Parathyroid adenoma (tissue), 2 donors: Measurements from ENCODE around the gene MTHFD1.

Experiments used
- H2AFZ ChIP-seq: fragments of 300-600 bp; sonication (generic); one replicate; pipeline ENCODE4 v1.7.0; 2017; ENCODE audit warnings: antibody characterized with exemption, mild to moderate bottlenecking
- H3K27ac ChIP-seq: fragments of 300-600 bp; sonication (generic); one replicate; pipeline ENCODE4 v1.7.0; 2017
- H3K27me3 ChIP-seq: fragments of 300-600 bp; sonication (generic); one replicate; pipeline ENCODE4 v1.7.0; 2017; ENCODE audit warnings: low read length; ENCODE audit not compliant: control insufficient read depth, insufficient read depth
- H3K36me3 ChIP-seq: fragments of 300-600 bp; sonication (generic); one replicate; pipeline ENCODE4 v1.7.0; 2017; ENCODE audit warnings: low read length; ENCODE audit not compliant: control insufficient read depth, insufficient read depth
- H3K4me1 ChIP-seq: fragments of 300-600 bp; sonication (generic); one replicate; pipeline ENCODE4 v1.7.0; 2017; ENCODE audit warnings: control low read depth
- H3K4me2 ChIP-seq: fragments of 300-600 bp; sonication (generic); one replicate; pipeline ENCODE4 v1.7.0; 2017; ENCODE audit warnings: low read length
- H3K4me3 ChIP-seq: fragments of 300-600 bp; sonication (generic); one replicate; pipeline ENCODE4 v1.7.0; 2017; ENCODE audit warnings: low read depth, low read length
- H3K79me2 ChIP-seq: fragments of 300-600 bp; sonication (generic); one replicate; pipeline ENCODE4 v1.7.0; 2017; ENCODE audit warnings: control low read depth
- H3K9ac ChIP-seq: fragments of 300-600 bp; sonication (generic); one replicate; pipeline ENCODE4 v1.7.0; 2017; ENCODE audit warnings: mild to moderate bottlenecking
- H3K9me3 ChIP-seq: fragments of 300-600 bp; sonication (generic); one replicate; pipeline ENCODE4 v1.7.0; 2017; ENCODE audit warnings: low read length; ENCODE audit not compliant: control insufficient read depth
- CTCF ChIP-seq: fragments of 300-600 bp; sonication (generic); IDR thresholded peaks from one replicate; pipeline ENCODE4 v1.7.0; 2017; ENCODE audit warnings: antibody characterized with exemption, mild to moderate bottlenecking
- donor health status: primary hyperparathyroidism.

MTHFD1 gene

GRCh38 chr14:64467566-64467965, 79.4 kb downstream of the MTHFD1 start:
- peaks cover 9% of the 10 kb centered on the region for H3K4me1 ChIP-seq
- no peak overlapping the region for H2AFZ ChIP-seq
- H3K27ac ChIP-seq: peak overlapping the region; percentile 25
- peak overlapping the region; percentile 22 for H3K4me2 ChIP-seq
- H3K36me3 ChIP-seq: no peaks in the 10 kb centered on the region
- H3K4me3 ChIP-seq: no peak overlapping the region
- H3K9ac ChIP-seq: no peak overlapping the region
- TF ChIP-seq CTCF: no peak
- H3K9me3 ChIP-seq: no peaks in the 10 kb centered on the region
- H3K79me2 ChIP-seq: no peaks in the 10 kb centered on the region
- no peaks in the 10 kb centered on the region for H3K27me3 ChIP-seq

DNA sequence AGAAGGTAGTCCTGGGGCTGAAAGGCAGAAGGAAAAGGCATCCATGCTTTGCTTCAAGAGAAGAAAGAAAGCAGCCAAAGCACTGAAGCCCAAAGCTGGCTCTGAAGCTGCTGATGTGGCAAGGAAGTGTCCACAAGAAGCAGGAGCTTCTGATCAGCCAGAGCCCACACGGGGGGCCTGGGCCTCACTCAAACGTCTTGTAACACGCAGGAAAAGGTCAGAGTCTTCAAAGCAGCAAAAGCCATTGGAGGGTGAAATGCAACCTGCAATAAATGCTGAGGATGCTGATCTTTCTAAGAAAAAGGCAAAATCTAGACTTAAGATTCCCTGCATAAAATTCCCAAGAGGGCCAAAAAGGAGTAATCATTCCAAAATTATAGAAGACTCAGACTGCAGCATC, 80.3 kb downstream of the MTHFD1 start:
- Histone ChIP-seq H3K27ac (peak overlapping the region; percentile 25), H3K4me2 (no peak overlapping the region), H3K4me3 (no peak overlapping the region), H3K9me3 (no peaks in the 10 kb centered on the region), H3K4me1 (peaks cover 9% of the 10 kb centered on the region), H2AFZ (peak overlapping the region; percentile 40), H3K79me2 (no peaks in the 10 kb centered on the region), H3K36me3 (no peaks in the 10 kb centered on the region), H3K27me3 (no peaks in the 10 kb centered on the region), H3K9ac (no peak overlapping the region)
- no peak for TF ChIP-seq CTCF

GRCh38 chr14:64474041-64474440, 85.9 kb downstream of the MTHFD1 start:
- Histone ChIP-seq H3K9me3 (no peaks in the 10 kb centered on the region), H3K4me2 (no peak overlapping the region), H3K27me3 (no peaks in the 10 kb centered on the region), H3K27ac (no peak overlapping the region), H3K79me2 (peaks cover 3% of the 10 kb centered on the region), H3K9ac (no peak overlapping the region), H3K4me3 (no peak overlapping the region), H3K4me1 (no peaks in the 10 kb centered on the region), H2AFZ (no peak overlapping the region), H3K36me3 (no peaks in the 10 kb centered on the region)
- no peak for TF ChIP-seq CTCF

DNA sequence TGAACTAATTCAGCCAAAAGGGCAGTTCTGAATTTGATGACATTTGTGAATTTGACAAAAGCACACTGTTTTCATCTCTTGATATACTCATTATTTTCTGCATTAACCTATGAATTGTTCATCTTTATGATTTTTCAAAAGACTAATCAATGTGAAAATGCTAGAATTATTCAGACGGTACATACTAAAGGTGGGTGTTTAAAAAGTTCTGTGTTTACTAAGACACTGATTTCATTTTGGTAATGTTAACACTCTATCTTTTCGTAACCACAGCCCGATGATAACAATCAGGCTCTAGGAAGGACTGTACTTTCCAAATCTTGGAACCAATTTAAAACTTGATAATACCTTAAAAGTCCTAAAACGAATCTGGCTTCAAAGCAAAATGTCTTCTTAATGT, 86.5 kb downstream of the MTHFD1 start:
- no peak overlapping the region for H3K4me3 ChIP-seq
- H3K27me3 ChIP-seq: no peaks in the 10 kb centered on the region
- H2AFZ ChIP-seq: no peak overlapping the region
- no peak for TF ChIP-seq CTCF
- H3K4me1 ChIP-seq: no peaks in the 10 kb centered on the region
- no peak overlapping the region for H3K27ac ChIP-seq
- no peaks in the 10 kb centered on the region for H3K9me3 ChIP-seq
- no peaks in the 10 kb centered on the region for H3K36me3 ChIP-seq
- H3K4me2 ChIP-seq: no peak overlapping the region
- H3K79me2 ChIP-seq: peaks cover 3% of the 10 kb centered on the region
- H3K9ac ChIP-seq: no peak overlapping the region

DNA sequence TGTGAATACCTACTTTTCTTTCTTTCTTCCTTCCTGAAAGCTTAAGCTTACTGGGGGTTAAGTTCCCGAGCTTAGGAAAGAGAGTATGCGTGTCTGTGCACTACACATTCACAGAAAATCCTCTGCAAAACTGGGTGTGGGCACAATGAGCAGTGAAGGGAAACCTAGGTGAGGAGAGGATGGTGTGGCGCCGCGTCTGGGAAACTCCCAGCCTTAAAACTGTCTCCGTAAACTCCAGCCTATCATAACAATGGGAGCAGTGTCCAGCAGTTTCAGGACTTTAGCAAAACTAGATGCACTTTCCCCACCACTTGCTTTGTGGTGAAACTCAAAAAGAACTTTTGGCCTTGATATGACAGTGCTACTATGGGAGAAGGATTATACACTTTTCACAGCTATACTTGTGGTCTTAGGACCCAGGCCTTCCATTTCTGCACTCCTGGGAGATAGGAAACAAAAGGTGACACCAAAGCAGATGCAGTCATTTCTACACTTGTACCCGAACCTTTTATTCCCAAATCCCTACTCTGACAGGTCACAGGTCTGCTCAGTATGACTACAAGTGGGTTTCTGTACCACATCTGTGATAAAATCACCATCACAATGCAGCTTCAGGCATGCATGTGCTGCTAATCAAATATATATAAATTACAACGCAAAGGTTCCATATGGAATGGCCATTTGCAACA, 87.6 kb downstream of the MTHFD1 start:
- H3K4me2 ChIP-seq: no peak overlapping the region
- no peak overlapping the region for H2AFZ ChIP-seq
- no peaks in the 10 kb centered on the region for H3K9me3 ChIP-seq
- H3K27me3 ChIP-seq: no peaks in the 10 kb centered on the region
- no peak overlapping the region for H3K9ac ChIP-seq
- no peak for TF ChIP-seq CTCF
- no peaks in the 10 kb centered on the region for H3K4me1 ChIP-seq
- H3K79me2 ChIP-seq: peaks cover 3% of the 10 kb centered on the region
- H3K27ac ChIP-seq: no peak overlapping the region
- H3K36me3 ChIP-seq: no peaks in the 10 kb centered on the region
- no peak overlapping the region for H3K4me3 ChIP-seq
